Activated gamma-delta T cell (primary cell): ENCODE data around the gene SERHL2.
A peak's percentile ranks its signal among the peaks of the same experiment; 100 is the strongest.
"Not testable (repeated sequence)": the region's sequence is repeated elsewhere in the genome, so short reads cannot be mapped to it uniquely, and the experiment has no call there.

Experiments
- DNase-seq: peaks from one replicate; lab custom pipeline; 2025; lab: John Stamatoyannopoulos, UW

Gene SERHL2

GRCh38 chr22:42607641-42608040, 53.9 kb downstream of the SERHL2 start:
- DNase-seq, result not testable (repeated sequence)

- DNase-seq, result no peak
Measured at GRCh38 chr22:42608136-42608822, 54.5 kb downstream of the SERHL2 start.

DNA sequence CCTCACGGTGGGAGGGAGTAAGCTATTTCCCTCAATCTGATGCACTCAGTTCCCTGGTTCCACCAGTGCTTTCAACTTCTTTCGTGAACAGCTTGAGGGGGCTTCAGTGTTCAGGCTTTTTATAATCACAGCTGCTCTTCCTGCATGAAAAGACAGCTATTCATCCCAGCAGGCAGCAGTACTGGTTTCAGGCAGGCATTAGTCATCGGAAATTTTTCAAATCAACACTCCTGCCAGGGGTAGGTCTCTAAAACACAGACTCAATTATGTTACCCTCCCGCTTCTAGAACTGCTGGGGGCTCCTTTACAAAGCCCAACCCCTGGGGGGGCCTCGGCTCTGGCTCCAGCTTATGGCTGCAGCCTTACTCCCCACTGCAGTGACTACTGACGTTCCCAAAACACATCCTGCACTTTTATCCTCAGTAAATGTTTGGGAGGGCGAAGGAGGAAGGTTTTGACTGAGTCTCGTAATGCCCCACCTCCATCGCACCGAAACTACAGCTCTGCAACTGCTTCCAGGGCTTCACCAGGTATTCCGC, 55.1 kb downstream of the SERHL2 start:
- DNase-seq, result no peak

- no peak for DNase-seq
Measured at GRCh38 chr22:42610186-42610585, 56.4 kb downstream of the SERHL2 start.

DNA sequence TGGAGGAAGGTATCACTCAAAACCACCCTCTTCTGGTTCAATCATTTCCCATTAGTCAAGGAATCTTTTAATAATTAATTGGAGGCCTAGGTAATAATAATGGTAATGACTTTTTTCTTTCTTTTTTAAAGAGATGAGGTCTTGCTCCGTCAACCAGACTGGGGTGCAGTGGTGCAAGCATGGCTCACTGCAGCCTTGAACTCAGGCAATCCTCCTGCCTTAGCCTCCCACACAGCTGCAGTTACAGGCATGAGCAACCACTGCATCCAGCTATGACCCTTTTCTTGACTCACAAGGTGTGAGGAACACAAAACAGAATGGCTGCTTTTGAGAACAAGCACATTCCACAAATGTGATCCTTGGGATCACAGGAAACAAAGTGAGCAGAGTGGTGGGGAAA, 57.3 kb downstream of the SERHL2 start:
- DNase-seq, result no peak

DNA sequence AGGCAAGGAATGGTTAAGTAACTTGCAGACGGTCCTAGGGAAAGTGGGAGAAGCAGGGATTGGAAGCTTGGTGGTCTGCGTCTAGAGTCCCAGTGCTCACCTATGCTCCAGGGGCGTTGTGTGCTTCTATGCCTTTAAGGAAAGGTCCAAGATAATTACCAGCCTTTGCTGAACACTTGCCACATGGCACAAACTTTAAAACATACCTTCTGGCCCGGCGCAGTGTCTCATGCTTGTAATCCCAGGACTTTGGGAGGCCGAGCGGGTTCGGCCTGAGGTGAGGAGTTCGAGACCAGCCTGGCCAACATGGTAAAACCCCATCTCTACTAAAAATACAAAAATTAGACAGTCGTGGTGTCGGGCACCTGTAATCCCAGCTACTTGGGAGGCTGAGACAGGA, 58.6 kb downstream of the SERHL2 start:
- no peak for DNase-seq

DNA sequence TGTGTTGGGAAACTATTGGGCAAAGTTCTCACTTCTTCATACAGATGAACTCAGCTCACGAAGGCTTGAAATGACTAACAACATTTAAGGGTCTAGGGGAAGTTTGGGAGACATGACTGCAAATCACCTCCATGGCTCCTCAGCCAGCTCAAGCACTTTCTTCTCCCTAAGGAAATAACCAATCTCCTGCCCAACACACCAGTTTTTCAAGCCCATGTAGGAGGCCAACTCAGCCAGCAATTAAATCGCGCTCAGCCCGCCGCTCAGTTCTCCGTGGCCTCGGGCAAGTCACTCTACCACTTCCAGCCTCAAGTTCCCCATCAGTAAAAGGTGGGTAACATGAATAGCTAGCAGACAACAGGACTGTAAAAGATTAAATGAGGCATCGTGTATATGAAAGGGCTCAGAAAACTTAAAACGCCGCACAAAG, 60.1 kb downstream of the SERHL2 start:
- DNase-seq, result no peak

GRCh38 chr22:42614312-42615091, 60.7 kb downstream of the SERHL2 start, which contains the start of gene POLDIP3:
Gene POLDIP3 (minus strand): TSS chr22:42614883. CDS start chr22:42614857, 26 bp downstream.
- DNase-seq, result peak; percentile 97

DNA sequence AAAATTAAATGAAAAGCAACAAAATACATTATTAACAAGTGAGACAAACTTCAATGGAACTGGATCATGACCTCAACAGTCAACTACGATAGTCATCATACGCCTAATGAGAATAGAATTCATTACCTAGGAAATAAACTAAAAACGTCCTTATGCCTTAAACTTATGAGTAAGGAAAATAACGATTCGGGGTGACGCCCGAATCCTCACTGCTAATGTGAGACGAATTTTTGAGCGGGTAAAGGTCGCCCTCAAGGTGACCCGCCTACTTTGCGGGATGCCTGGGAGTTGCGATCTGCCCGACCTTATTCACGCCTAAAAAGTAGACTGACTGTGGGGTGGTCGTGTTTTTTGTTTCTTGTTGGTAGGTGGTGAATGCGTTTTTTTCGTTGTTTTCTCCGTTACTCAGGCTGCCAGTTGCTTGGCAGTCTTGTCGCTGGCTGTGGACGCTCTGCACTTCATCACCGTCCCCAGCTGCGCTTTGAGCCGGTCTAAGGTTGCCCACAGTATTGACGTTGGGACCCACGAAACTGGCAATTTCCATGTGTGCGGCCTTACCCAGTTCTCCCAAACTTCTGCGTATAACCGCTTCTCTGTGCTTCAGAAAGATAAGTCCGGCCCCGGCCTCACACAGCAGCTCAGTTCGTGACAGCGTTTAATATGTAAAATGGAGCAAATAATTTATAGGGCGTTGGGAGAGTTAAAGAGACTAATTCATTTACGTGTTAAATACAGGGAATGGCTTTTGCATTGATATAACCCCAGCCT, 61.5 kb downstream of the SERHL2 start:
- DNase-seq, result no peak

- not testable (repeated sequence) for DNase-seq
Measured at GRCh38 chr22:42615860-42616175, 62.1 kb downstream of the SERHL2 start.

DNA sequence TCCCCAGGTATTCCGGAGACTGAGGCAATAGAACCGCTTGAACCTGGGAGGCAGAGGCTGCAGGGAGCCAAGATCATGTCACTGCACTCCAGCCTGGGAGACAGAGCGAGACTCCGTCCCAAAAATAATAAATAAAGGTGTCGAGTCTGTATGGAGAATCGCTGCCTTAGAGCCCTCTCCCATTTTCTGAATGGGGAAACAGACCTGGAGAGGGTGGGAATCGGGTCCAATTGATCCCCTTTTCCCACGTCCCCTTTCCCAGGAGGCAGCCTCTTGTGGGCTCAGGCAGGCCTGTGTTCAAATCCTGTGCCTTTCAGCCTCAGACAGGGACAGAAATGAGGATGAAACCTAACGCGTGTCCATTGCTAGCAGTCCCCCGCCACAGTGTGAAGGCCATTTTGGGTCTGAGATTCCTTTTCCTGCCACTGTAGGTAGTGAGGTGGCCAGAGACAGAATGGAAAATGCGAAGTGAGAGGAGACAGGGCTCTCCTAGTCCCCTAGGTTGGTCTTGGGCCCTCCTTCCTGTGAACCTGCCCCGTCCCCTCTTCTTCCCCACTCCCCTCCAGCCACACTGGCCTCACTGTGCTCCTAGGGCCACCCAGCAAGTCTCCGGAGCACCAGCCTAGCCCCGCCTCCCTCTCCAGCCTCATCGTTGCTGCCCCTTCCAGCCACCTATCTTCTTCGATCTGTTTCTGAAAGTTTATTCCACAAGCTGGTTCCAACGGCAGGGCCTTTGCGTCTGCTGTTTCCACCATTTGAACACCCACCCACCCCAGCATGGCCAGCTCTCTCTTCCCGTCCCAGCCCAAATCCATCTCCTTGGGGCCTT, 63.6 kb downstream of the SERHL2 start:
- no peak for DNase-seq

DNA sequence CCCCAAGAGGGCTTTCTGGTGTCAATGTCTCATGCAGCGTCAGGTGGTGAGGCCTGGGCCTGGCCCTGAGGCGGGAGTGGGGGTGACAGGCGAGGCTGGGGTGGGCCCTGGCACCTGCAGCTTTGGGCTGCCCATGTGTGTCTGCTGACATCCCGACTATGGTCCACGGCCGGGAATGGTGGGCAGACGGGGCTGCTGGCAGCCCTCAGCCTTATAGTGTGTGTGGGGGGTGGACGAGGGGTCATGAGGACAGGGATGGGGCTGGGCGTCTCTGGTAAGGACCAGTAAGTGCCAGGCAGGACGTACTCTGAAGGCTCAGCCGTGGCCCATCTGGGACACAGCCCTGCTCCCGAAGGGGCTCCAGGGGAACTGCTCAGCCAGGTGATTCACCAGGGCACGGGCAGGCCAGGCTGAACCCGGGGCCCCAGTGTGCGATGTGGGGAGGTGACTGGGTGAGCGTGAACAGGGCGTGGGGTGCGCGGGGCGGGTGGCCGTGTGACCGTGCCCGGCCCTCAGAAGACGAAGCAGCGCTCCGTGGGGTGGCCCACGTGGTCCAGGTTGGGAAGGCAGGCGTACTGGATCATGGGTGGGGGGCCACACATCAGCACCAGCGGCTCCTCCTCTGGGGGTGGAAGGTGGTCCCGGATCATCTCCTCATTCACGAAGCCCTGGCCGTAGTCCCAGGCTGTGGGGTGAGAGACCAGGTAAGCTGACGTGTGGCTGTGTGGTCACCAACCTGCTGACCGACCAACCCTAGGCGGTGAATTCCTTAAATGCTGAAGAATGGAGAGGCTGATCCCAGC, 65.7 kb downstream of the SERHL2 start:
- no peak for DNase-seq

GRCh38 chr22:42620084-42620483, 66.3 kb downstream of the SERHL2 start:
- DNase-seq, result no peak

DNA sequence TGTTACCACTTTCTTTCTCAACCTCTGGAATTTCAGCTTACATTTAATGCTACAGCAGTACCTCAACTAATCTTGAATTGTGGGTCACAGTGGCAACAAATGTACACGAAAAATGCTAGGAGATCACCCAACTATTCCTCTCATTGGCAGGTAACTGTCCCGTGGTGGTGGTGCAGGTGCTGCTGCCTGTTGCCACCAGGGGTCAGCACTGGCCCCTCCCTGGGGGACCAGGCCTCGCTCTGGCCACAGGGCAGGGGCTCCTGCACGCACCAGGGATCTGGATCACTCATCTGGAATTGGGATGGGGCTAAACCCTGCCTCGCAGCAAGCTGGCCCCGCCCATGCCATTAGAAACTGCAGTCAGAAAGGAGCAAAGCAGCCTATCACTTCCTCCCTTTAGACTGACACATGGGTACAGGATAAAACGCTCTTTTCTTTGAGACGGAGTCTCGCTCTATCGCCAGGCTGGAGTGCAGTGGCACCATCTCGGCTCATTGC, 67.8 kb downstream of the SERHL2 start:
- DNase-seq, result no peak

DNA sequence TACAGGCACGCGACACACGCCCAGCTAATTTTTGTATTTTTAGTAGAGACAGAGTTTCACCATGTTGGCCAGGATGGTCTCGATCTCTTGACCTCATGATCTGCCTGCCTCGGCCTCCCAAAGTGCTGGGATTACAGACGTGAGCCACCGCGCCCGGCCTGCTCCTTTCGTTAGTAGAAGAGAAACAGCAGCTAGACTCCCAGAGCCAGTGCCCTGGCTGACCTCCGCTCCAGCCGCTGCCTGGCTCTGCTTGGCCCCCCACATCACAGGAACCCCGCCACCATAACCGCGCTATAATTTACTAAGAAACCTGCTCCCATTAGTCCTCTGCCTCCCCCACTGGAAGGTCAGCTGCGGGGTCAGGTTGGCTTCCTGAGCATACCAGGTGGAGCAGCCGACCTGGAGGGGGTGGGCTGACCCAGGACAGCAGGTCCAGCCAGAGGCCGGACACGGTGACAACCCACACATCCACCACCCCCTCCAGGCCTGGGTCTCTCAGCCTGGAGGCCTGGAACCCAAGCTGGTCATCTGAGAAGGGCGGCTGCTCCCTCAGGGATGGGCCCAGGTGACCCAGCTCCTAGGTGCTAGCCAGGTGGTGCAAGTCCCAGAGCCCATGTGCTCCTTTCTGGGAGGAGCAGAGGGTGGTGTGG, 68.4 kb downstream of the SERHL2 start:
- no peak for DNase-seq

DNA sequence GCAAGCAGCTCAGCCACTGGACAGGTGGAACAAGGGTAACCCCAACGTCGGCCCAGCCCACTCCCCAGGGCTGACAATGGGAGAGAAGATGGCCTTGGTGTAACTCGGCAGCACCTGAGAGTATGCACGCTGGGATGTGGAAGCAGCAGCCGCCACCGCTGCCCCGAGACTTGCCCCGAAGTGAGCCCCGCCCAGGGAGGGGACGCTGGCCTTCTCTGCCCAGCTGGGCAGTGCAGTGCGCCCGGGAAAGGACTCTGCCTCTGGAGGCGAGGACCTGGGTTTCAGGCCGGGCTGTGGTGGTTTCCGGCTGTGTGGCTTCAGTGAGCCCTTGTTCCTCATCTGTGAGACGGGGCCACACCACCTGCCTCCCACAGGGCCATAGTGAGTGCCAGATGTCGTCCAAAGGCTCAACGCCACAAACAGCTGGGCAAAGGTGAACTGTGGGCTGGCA, 69.6 kb downstream of the SERHL2 start:
- no peak for DNase-seq
